Measurements from ENCODE around the gene GFOD2.

GFOD2 gene

GRCh38 chr16:67644038-67644437, 75.1 kb downstream of the GFOD2 start:
- DNase-seq (ENCODE audit: low read depth in 2 of 2), result no peak

GRCh38 chr16:67641779-67642708, 77.1 kb downstream of the GFOD2 start:
- DNase-seq (ENCODE audit: low read depth in 2 of 2), result no peak

GRCh38 chr16:67637625-67638024, 81.5 kb downstream of the GFOD2 start:
- no peak for DNase-seq (ENCODE audit: low read depth in 2 of 2)

- no peak for DNase-seq (ENCODE audit: low read depth in 2 of 2)
Measured at GRCh38 chr16:67636713-67637112, 82.4 kb downstream of the GFOD2 start.

DNA sequence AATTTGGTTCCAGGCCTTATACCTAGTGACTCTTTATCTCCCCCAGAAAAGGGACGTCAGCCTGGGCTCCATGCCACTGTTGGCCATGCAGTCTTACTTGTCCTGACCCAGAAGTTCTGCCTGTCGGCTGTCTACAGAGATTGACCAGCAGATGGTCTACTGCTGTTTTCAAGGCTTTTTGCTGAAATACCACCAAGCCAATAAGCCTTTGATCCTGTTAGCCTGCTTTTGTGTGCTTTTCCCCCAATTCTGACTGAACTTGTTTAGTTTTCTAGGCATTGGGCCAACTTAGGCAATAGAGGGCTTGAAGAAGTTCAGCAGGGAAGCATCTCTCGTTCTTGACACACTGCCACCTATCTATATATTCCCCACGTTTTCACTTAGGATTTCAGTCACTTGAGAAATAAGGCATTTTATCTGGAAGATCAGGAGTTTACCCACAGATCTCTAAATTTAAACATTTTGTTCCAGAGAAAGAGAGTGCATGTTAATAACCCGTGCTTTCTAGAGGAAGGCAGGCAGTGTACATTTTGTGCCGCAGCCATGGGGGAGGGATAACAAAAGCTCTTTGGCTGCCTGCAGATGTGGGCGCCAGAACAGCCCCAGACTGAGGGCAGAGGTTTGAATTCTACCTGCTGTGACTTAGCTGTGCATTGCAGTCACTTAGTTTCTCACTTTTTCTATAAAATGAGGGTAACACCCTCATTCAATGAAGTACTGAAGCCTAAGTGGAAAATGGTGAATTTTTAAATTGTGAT, 86.5 kb downstream of the GFOD2 start:
- DNase-seq (ENCODE audit: low read depth in 2 of 2), result no peak

- DNase-seq (ENCODE audit: low read depth in 2 of 2), result no peak
Measured at GRCh38 chr16:67628216-67628615, 90.9 kb downstream of the GFOD2 start.

Data from stimulated activated CD8-positive, alpha-beta memory T cell treated with anti-CD3 and anti-CD28 coated beads, Interleukin-7, amount 100 ng/mL, for 4 hours (primary cell).